HCT116 (cell line): ENCODE data around the gene GATB. TPM values are rescaled to one million over a fixed set of nuclear protein-coding genes. Genes with fewer than 3 reads are reported as not detected.

ENCODE experiments used
- ATAC-seq: fragments of 200-7000 bp; cut with Tn5 transposase; 2 replicates; pipeline ENCODE4 v1.9.1; 2020; ENCODE audit warnings: mild to moderate bottlenecking, moderate library complexity
- BruUV-seq: library from RNA; stranded (reverse); fragments of 400-500 nt; replicated peaks from 2 replicates; lab custom pipeline; 2021; lab: Mats Ljungman, UMichigan
- CTCF ChIA-PET: fragments of 300-600 bp; sonication (Branson Sonifier 250); formaldehyde crosslinking; loops from one replicate; lab custom pipeline; 2021; ENCODE audit warnings: antibody characterized with exemption; lab: Charles Lee
- POLR2A ChIA-PET: fragments of 300-600, 350-600 bp; sonication (Branson Sonifier 250); formaldehyde crosslinking; loops from one replicate; lab custom pipeline; 2021; ENCODE audit warnings: antibody characterized with exemption; lab: Charles Lee
- RAD21 ChIA-PET, 2 experiments: fragments of 300-600 bp; sonication (Branson Sonifier 250); formaldehyde crosslinking; loops; one replicate each; lab custom pipeline; 2023; ENCODE audit warnings: low total read pairs in 2 of 2; ENCODE audit not compliant: uncharacterized antibody in 2 of 2, unreplicated experiment in 2 of 2, low non-redundant PET in 1 of 2; lab: Charles Lee
- DNase-seq: peaks from one replicate; pipeline ENCODE4 v3.0.0-alpha.2; 2010; ENCODE audit warnings: low read depth, low spot score
- H2AFZ ChIP-seq: fragments of 200-600 bp; shearing (Covaris generic), sonication (generic); 2 replicates; pipeline ENCODE4 v1.6.1; 2017; ENCODE audit warnings: low read depth, mixed run types, mixed read lengths, antibody characterized with exemption, low read length; ENCODE audit not compliant: poor library complexity, severe bottlenecking
- H3K27ac ChIP-seq: 2 replicates; pipeline ENCODE4 v1.5.1; 2012; ENCODE audit warnings: low read depth, low read length
- H3K27me3 ChIP-seq: fragments of 200-600 bp; sonication (generic); 2 replicates; pipeline ENCODE4 v1.6.1; 2016; ENCODE audit warnings: mixed run types, low read length, mixed read lengths; ENCODE audit not compliant: insufficient read depth
- H3K36me3 ChIP-seq, 2 experiments: fragments of 200-500 bp in 1 of 2; fragments of 200-600 bp in 1 of 2; sonication (Bioruptor generic) in 1 of 2; sonication (generic) in 1 of 2; 2 replicates each; pipeline versions ENCODE4 v1.5.1 to v1.6.1; 2014 to 2016; ENCODE audit warnings: low read length in 2 of 2, inconsistent platforms in 1 of 2, mixed read lengths in 1 of 2, mixed run types in 1 of 2; ENCODE audit not compliant: insufficient read depth in 2 of 2, control insufficient read depth in 1 of 2
- H3K4me1 ChIP-seq, 2 experiments: fragments of 200-600 bp in 1 of 2; sonication (generic) in 1 of 2; 2 replicates each; pipeline versions ENCODE4 v1.5.1 to v1.6.1; 2012 to 2017; ENCODE audit warnings: low read length in 2 of 2, inconsistent platforms in 1 of 2, mild to moderate bottlenecking in 1 of 2, mixed read lengths in 1 of 2, mixed run types in 1 of 2, moderate library complexity in 1 of 2; ENCODE audit not compliant: insufficient read depth in 2 of 2, control insufficient read depth in 1 of 2
- H3K4me2 ChIP-seq: fragments of 200-600 bp; sonication (generic); 2 replicates; pipeline ENCODE4 v1.6.1; 2017; ENCODE audit warnings: mixed run types, low read length, mixed read lengths
- H3K4me3 ChIP-seq, 2 experiments: fragments of 200-600 bp in 1 of 2; sonication (generic) in 1 of 2; replicated peaks in 1 of 2; 2 replicates each; pipeline ENCODE4 v1.5.1; 2011 to 2016; ENCODE audit warnings: low read length in 2 of 2, control low read depth in 1 of 2, low read depth in 1 of 2, mild to moderate bottlenecking in 1 of 2, mixed read lengths in 1 of 2, mixed run types in 1 of 2
- H3K79me2 ChIP-seq: fragments of 200-600 bp; sonication (generic); 2 replicates; pipeline ENCODE4 v1.6.1; 2017; ENCODE audit warnings: mild to moderate bottlenecking, mixed run types, low read length, moderate library complexity, mixed read lengths; ENCODE audit not compliant: insufficient read depth
- H3K9ac ChIP-seq: fragments of 200-600 bp; sonication (generic); 2 replicates; pipeline ENCODE4 v1.6.1; 2016; ENCODE audit warnings: low read length, mixed read lengths
- H3K9me2 ChIP-seq: fragments of 200-600 bp; sonication (generic), shearing (Covaris generic); 2 replicates; pipeline ENCODE4 v1.6.1; 2017; ENCODE audit warnings: mixed run types, mild to moderate bottlenecking, moderate library complexity; ENCODE audit not compliant: insufficient read depth
- H3K9me3 ChIP-seq, 2 experiments: fragments of 200-500 bp in 1 of 2; fragments of 200-600 bp in 1 of 2; sonication (Bioruptor generic) in 1 of 2; sonication (generic) in 1 of 2; 2 replicates each; pipeline ENCODE4 v1.6.1; 2014 to 2017; ENCODE audit warnings: low read length in 2 of 2, mixed read lengths in 2 of 2, inconsistent platforms in 1 of 2, low read depth in 1 of 2, mild to moderate bottlenecking in 1 of 2, mixed run types in 1 of 2, moderate library complexity in 1 of 2; ENCODE audit not compliant: control insufficient read depth in 1 of 2, insufficient read depth in 1 of 2
- H4K20me1 ChIP-seq: fragments of 200-600 bp; sonication (generic), shearing (Covaris generic); 2 replicates; pipeline ENCODE4 v1.6.1; 2017; ENCODE audit warnings: mixed run types, mild to moderate bottlenecking, moderate library complexity; ENCODE audit not compliant: insufficient read depth
- CBX3 ChIP-seq: IDR thresholded peaks from 2 replicates; pipeline ENCODE4 v1.6.1; 2012; ENCODE audit warnings: low read depth
- CEBPB ChIP-seq: IDR thresholded peaks from 2 replicates; pipeline ENCODE4 v1.6.1; 2012; ENCODE audit warnings: low read depth
- EGR1 ChIP-seq: IDR thresholded peaks from 2 replicates; pipeline ENCODE4 v1.6.1; 2012; ENCODE audit warnings: low read depth
- EZH2 ChIP-seq: fragments of 200-600 bp; sonication (generic); IDR thresholded peaks from 2 replicates; pipeline ENCODE4 v1.6.1; 2017; ENCODE audit warnings: antibody characterized with exemption, mixed run types
- EZH2phosphoT487 ChIP-seq: fragments of 200-600 bp; IDR thresholded peaks from 2 replicates; pipeline ENCODE4 v1.6.1; 2018; ENCODE audit warnings: antibody characterized with exemption, borderline replicate concordance
- FOSL1 ChIP-seq: IDR thresholded peaks from 2 replicates; pipeline ENCODE4 v1.6.1; 2012; ENCODE audit warnings: low read depth
- POLR2AphosphoS5 ChIP-seq: IDR thresholded peaks from 2 replicates; pipeline ENCODE4 v1.6.1; 2011; ENCODE audit warnings: mild to moderate bottlenecking, low read depth, low read length, moderate library complexity
- RAD21 ChIP-seq: IDR thresholded peaks from 2 replicates; pipeline ENCODE4 v1.6.1; 2012; ENCODE audit warnings: low read depth, mild to moderate bottlenecking
- SIN3A ChIP-seq: IDR thresholded peaks from 2 replicates; pipeline ENCODE4 v1.6.1; 2012; ENCODE audit warnings: low read depth
- SP1 ChIP-seq: IDR thresholded peaks from 2 replicates; pipeline ENCODE4 v1.6.1; 2012; ENCODE audit warnings: low read depth
- SRF ChIP-seq: IDR thresholded peaks from 2 replicates; pipeline ENCODE4 v1.6.1; 2012; ENCODE audit warnings: low read depth
- TCF7L2 ChIP-seq: IDR thresholded peaks from 2 replicates; pipeline ENCODE4 v1.7.0; 2011; ENCODE audit warnings: borderline replicate concordance, inconsistent platforms; ENCODE audit not compliant: insufficient read depth, insufficient read length; ENCODE audit errors: extremely low read depth
- YY1 ChIP-seq: IDR thresholded peaks from 2 replicates; pipeline ENCODE4 v1.6.1; 2011; ENCODE audit warnings: low read length, low read depth, moderate library complexity, mild to moderate bottlenecking; ENCODE audit not compliant: insufficient replicate concordance; ENCODE audit errors: extremely low read depth
- ZFX ChIP-seq: fragments of 450-650 bp; IDR thresholded peaks from 2 replicates; pipeline ENCODE4 v1.6.1; 2017
- ZNF274 ChIP-seq: fragments of 200-500 bp; sonication (Bioruptor generic); IDR thresholded peaks from 2 replicates; pipeline ENCODE4 v1.6.1; 2014; ENCODE audit warnings: mild to moderate bottlenecking, low read depth, low read length, inconsistent platforms
- intact Hi-C: fragments of 100-400 bp; cut with micrococcal nuclease; formaldehyde crosslinking; loops from 2 replicates; pipeline ENCODE4 v1.10.0; 2022
- total RNA-seq: library from RNA; stranded (reverse); gene quantifications from one replicate; pipeline ENCODE4 v1.2.1, GENCODE V29; 2021; ENCODE audit not compliant: unreplicated experiment
- TF ChIP-seq, protein P1 (sequence below): IDR thresholded peaks from 2 replicates; pipeline ENCODE4 v1.6.1; 2012
- TF ChIP-seq, protein P2 (sequence below), 3 experiments: fragments of 200-600 bp in 1 of 3; sonication (generic) in 1 of 3; IDR thresholded peaks in 2 of 3; conservative IDR thresholded peaks in 1 of 3; 2 replicates each; pipeline ENCODE4 v1.5.1; 2012 to 2017; ENCODE audit warnings: low read depth in 2 of 3, low read length in 2 of 3, antibody characterized with exemption in 1 of 3, borderline replicate concordance in 1 of 3, control low read depth in 1 of 3, mild to moderate bottlenecking in 1 of 3, mixed read lengths in 1 of 3, mixed run types in 1 of 3, moderate library complexity in 1 of 3; ENCODE audit not compliant: insufficient read depth in 1 of 3
- TF ChIP-seq, protein P3 (sequence below): IDR thresholded peaks from 2 replicates; pipeline ENCODE4 v1.6.1; 2012
- TF ChIP-seq, protein P4 (sequence below): IDR thresholded peaks from 2 replicates; pipeline ENCODE4 v1.6.1; 2011; ENCODE audit warnings: mild to moderate bottlenecking, low read length, moderate library complexity; ENCODE audit not compliant: insufficient replicate concordance; ENCODE audit errors: extremely low read depth

GATB gene
- total RNA-seq, 1 experiment from 2014 or later = 29.3 TPM

DNA sequence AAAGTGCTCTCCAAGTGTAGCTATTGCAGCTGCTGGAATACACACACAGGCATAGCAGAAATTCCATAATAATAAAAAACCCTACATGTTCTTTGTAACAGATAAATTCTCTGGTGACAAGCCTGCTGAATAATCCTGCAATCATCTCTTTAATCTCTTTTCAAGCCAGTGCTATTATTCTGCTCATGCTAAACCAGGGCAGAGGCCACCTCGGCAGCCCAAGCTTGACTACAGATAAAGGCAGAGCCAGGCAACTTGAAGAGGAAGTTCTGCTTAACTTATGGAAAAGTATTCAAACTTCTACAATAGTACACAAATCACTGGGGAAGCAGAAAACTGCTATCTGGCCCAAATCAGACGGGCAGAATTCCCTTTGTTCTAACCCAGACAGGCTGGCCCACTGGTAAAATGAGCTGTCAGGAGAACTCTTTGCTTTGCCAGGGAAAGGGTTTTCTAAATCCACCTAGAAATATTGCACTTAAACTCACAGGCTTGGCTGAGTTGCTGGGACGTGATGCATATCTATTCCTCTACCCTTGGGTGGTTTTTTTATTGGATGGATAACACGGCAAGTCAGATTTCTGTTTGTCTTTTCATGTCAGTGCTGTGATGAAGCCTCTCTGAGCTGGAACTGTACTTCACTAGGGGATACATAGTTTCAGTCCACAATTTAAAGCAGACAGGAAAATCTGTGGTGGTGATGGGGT, 70.5 kb downstream of the GATB start:
- Histone ChIP-seq H3K4me1 (no peaks in the 10 kb centered on the region), H3K4me2 (no peak overlapping the region), H3K9ac (no peak overlapping the region), H3K27me3 (no peaks in the 10 kb centered on the region), H2AFZ (no peak overlapping the region), H3K9me3 (no peaks in the 10 kb centered on the region), H3K79me2 (no peaks in the 10 kb centered on the region), H3K36me3 (no peaks in the 10 kb centered on the region), H3K4me3 (no peak overlapping the region), H4K20me1 (no peaks in the 10 kb centered on the region), H3K9me2 (no peaks in the 10 kb centered on the region), H3K27ac (no peak overlapping the region)
- no peak for TF ChIP-seq ZFX
- TF ChIP-seq, protein P1, sequence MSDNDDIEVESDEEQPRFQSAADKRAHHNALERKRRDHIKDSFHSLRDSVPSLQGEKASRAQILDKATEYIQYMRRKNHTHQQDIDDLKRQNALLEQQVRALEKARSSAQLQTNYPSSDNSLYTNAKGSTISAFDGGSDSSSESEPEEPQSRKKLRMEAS = no peak
- TF ChIP-seq EGR1 = no peak
- TF ChIP-seq SP1 = no peak
- TF ChIP-seq SIN3A = no peak
- no peak for TF ChIP-seq SRF
- no peak for TF ChIP-seq YY1
- TF ChIP-seq POLR2AphosphoS5 = no peak
- no peak for TF ChIP-seq EZH2
- TF ChIP-seq, protein P2, sequence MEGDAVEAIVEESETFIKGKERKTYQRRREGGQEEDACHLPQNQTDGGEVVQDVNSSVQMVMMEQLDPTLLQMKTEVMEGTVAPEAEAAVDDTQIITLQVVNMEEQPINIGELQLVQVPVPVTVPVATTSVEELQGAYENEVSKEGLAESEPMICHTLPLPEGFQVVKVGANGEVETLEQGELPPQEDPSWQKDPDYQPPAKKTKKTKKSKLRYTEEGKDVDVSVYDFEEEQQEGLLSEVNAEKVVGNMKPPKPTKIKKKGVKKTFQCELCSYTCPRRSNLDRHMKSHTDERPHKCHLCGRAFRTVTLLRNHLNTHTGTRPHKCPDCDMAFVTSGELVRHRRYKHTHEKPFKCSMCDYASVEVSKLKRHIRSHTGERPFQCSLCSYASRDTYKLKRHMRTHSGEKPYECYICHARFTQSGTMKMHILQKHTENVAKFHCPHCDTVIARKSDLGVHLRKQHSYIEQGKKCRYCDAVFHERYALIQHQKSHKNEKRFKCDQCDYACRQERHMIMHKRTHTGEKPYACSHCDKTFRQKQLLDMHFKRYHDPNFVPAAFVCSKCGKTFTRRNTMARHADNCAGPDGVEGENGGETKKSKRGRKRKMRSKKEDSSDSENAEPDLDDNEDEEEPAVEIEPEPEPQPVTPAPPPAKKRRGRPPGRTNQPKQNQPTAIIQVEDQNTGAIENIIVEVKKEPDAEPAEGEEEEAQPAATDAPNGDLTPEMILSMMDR (IDR thresholded peaks at IDR 0.05 in 2 of 3, conservative IDR thresholded peaks at IDR 0.05 in 1 of 3; ENCODE audit: borderline replicate concordance in 1 of 3, insufficient read depth in 1 of 3, low read depth in 2 of 3, low read length in 2 of 3) = no peak
- no peak for TF ChIP-seq CBX3
- no peak for TF ChIP-seq EZH2phosphoT487
- TF ChIP-seq, protein P3, sequence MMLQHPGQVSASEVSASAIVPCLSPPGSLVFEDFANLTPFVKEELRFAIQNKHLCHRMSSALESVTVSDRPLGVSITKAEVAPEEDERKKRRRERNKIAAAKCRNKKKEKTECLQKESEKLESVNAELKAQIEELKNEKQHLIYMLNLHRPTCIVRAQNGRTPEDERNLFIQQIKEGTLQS = no peak
- TF ChIP-seq FOSL1 = no peak
- no peak for TF ChIP-seq ZNF274
- TF ChIP-seq CEBPB = no peak
- TF ChIP-seq RAD21 = no peak
- TF ChIP-seq, protein P4, sequence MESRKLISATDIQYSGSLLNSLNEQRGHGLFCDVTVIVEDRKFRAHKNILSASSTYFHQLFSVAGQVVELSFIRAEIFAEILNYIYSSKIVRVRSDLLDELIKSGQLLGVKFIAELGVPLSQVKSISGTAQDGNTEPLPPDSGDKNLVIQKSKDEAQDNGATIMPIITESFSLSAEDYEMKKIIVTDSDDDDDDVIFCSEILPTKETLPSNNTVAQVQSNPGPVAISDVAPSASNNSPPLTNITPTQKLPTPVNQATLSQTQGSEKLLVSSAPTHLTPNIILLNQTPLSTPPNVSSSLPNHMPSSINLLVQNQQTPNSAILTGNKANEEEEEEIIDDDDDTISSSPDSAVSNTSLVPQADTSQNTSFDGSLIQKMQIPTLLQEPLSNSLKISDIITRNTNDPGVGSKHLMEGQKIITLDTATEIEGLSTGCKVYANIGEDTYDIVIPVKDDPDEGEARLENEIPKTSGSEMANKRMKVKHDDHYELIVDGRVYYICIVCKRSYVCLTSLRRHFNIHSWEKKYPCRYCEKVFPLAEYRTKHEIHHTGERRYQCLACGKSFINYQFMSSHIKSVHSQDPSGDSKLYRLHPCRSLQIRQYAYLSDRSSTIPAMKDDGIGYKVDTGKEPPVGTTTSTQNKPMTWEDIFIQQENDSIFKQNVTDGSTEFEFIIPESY = no peak
- no peak for TF ChIP-seq TCF7L2
- no peak for ATAC-seq
- ChIA-PET CTCF (no interaction called here), POLR2A (no interaction called here), RAD21 (no interaction called here)
- intact Hi-C loops = no loop called here
- no TSS peak for BruUV-seq
- DNase-seq = no peak
